ENCODE data around the gene ZC2HC1C.

Gene ZC2HC1C

DNA sequence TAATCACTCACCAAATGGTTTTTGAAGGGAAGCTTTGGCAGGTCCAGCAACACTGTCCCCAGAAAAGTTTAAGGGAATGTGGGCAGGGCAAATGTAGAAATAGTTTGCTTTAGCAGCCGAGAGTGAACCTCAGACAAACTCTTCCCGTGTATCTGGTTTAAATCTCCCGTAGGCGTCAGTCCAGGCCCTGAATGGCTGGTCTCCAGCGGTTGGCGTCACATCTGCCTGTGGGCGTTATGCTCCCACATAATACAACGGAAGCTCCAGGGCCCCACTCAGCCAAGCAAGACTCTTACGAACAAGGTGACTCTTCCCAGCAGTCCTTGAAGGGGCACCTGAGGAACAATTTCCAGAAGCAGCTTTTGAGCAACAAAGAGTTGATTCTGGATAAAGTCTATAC lies 942 bp downstream of the ZC2HC1C start:
- H3K4me1 ChIP-seq (ENCODE audit: control insufficient read depth, insufficient read depth, low read length) = peaks cover 6% of the 10 kb centered on the region
- H3K27me3 ChIP-seq (ENCODE audit: control insufficient read depth, insufficient read depth, low read length) = no peaks in the 10 kb centered on the region
- no peaks in the 10 kb centered on the region for H3K36me3 ChIP-seq (ENCODE audit: control insufficient read depth, insufficient read depth, low read length)
- no peaks in the 10 kb centered on the region for H3K9me3 ChIP-seq (ENCODE audit: control insufficient read depth, insufficient read depth, low read length)
- H3K27ac ChIP-seq (ENCODE audit: low read depth, low read length) = no peak overlapping the region
- 0 out of 2 replicates have a peak overlapping the region, but pooled peaks have one; percentile 84 for H3K4me3 ChIP-seq (ENCODE audit: low read depth, low read length)
- H3K9ac ChIP-seq (ENCODE audit: low read depth, low read length) = no peak overlapping the region

DNA sequence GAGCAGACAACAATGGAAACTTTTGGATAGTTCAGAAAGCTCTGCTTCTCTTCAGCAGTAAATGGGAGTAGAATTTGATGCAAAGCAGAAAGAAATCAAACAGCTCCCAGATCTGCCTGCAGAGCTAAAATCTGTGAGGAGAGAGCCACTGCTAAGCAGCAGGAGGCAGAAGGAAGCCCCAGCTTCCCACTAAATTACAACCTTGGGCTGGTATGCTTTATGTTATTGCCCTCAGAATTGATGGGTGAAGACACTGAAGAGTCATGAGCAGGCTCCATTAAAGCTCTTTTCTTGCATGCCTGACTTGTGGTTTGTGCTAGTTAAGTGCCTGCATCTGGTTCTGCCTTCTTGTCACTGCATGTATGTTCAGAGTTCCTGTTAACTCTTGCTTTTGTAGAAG lies 8.4 kb downstream of the ZC2HC1C start:
- Histone ChIP-seq H3K4me1 (ENCODE audit: control insufficient read depth, insufficient read depth, low read length) (no peaks in the 10 kb centered on the region), H3K27ac (ENCODE audit: low read depth, low read length) (no peak overlapping the region), H3K36me3 (ENCODE audit: control insufficient read depth, insufficient read depth, low read length) (peaks cover 6% of the 10 kb centered on the region; the same call in 1 of the 2 replicates), H3K9ac (ENCODE audit: low read depth, low read length) (no peak overlapping the region), H3K9me3 (ENCODE audit: control insufficient read depth, insufficient read depth, low read length) (no peaks in the 10 kb centered on the region), H3K4me3 (ENCODE audit: low read depth, low read length) (no peak overlapping the region), H3K27me3 (ENCODE audit: control insufficient read depth, insufficient read depth, low read length) (no peaks in the 10 kb centered on the region)

DNA sequence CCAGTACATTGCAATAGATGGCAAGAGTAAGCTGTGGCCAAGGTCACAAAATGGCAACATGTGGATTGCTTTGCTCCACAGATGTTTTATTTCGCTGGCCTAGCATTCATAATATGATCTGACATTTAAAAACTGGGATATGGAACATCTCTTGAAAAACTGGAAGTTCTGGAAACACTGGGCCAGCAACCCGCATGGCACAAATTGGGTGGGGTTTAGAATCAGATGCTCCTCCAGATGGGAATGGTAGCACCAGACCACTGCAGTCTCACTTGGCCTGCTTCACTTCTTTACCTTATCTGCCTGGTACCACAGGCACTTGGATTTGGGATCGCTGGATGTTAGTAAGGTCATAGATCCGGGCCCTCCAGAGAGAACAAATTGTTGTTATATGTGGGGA lies 10.1 kb downstream of the ZC2HC1C start:
- H3K4me3 ChIP-seq (ENCODE audit: low read depth, low read length) = no peak overlapping the region
- no peak overlapping the region for H3K27ac ChIP-seq (ENCODE audit: low read depth, low read length)
- no peaks in the 10 kb centered on the region for H3K9me3 ChIP-seq (ENCODE audit: control insufficient read depth, insufficient read depth, low read length)
- no peak overlapping the region for H3K9ac ChIP-seq (ENCODE audit: low read depth, low read length)
- peaks cover 23% of the 10 kb centered on the region for H3K36me3 ChIP-seq (ENCODE audit: control insufficient read depth, insufficient read depth, low read length)
- H3K27me3 ChIP-seq (ENCODE audit: control insufficient read depth, insufficient read depth, low read length) = no peaks in the 10 kb centered on the region
- no peaks in the 10 kb centered on the region for H3K4me1 ChIP-seq (ENCODE audit: control insufficient read depth, insufficient read depth, low read length)

DNA sequence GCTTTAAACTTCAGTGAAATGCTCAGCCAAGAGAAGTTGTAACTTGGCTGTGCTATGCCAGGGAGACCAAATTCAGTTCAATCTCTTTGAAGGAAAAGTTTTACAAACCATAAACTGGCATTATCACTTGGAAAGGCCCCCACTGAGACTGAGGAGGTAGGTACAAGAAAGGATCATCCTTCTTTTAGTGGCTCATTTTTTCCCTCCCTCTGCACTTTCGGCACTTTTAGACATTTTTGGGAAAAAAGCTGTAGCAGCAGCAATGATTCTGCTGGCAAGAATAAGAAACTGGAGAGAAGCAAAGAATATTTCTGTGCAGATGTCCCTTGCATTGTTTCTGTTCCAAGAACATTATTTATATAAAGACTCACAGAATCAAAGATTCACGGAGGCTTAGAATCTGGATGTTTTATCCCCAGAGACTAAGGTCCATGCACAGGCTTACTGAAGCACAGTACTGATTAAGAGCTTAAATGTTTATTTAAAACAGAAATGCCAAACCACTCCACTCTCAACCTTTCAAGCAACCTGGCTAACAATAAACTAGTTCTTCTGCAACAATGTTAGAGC lies 12.3 kb downstream of the ZC2HC1C start:
- H3K27me3 ChIP-seq (ENCODE audit: control insufficient read depth, insufficient read depth, low read length) = no peaks in the 10 kb centered on the region
- no peaks in the 10 kb centered on the region for H3K9me3 ChIP-seq (ENCODE audit: control insufficient read depth, insufficient read depth, low read length)
- H3K36me3 ChIP-seq (ENCODE audit: control insufficient read depth, insufficient read depth, low read length) = peaks cover 43% of the 10 kb centered on the region
- H3K4me3 ChIP-seq (ENCODE audit: low read depth, low read length) = no peak overlapping the region
- H3K4me1 ChIP-seq (ENCODE audit: control insufficient read depth, insufficient read depth, low read length) = no peaks in the 10 kb centered on the region
- H3K27ac ChIP-seq (ENCODE audit: low read depth, low read length) = no peak overlapping the region
- no peak overlapping the region for H3K9ac ChIP-seq (ENCODE audit: low read depth, low read length)

DNA sequence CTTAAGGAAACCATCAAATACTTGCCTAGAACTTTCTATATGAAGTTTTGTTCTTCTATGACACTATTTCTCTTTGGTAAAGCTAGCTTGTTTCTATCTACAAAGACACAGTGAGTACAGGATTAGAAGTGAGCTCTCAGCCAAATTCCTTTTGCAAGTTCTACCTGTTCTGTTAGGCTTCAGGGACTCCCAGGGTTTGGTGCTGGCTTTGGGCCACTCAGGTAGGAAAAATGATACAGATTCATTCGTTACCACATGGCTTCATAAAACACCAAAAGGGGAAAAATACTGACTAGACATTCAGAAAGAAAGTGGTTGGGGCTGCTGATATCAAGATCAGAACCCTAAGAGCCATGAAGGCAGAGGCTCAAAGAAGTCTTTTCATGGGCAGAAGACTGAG lies 13.8 kb downstream of the ZC2HC1C start:
- peaks cover 58% of the 10 kb centered on the region for H3K36me3 ChIP-seq (ENCODE audit: control insufficient read depth, insufficient read depth, low read length)
- H3K9me3 ChIP-seq (ENCODE audit: control insufficient read depth, insufficient read depth, low read length) = no peaks in the 10 kb centered on the region
- no peaks in the 10 kb centered on the region for H3K27me3 ChIP-seq (ENCODE audit: control insufficient read depth, insufficient read depth, low read length)

DNA sequence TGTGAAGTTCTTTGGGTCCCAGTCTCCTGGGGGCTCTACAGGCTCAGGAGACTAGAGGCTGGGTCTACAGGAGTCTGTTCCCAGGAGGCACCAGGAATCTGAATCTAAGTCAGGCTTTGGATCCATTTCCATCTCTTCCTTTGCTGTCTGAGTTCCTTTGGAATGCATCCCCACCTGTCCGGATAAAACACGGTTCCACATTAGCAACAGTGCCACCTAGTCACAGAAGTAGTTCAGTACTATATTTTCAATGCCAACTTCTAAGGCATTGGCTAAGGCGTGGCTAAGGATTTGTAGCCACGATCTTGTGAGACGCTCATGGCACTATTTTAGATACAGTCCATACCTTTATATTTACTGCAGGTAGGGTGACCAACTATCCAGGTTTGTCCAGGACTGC lies 15.1 kb downstream of the ZC2HC1C start:
- no peaks in the 10 kb centered on the region for H3K4me1 ChIP-seq (ENCODE audit: control insufficient read depth, insufficient read depth, low read length)
- no peak overlapping the region for H3K4me3 ChIP-seq (ENCODE audit: low read depth, low read length)
- H3K27me3 ChIP-seq (ENCODE audit: control insufficient read depth, insufficient read depth, low read length) = no peaks in the 10 kb centered on the region
- no peaks in the 10 kb centered on the region for H3K9me3 ChIP-seq (ENCODE audit: control insufficient read depth, insufficient read depth, low read length)
- H3K36me3 ChIP-seq (ENCODE audit: control insufficient read depth, insufficient read depth, low read length) = peaks cover 61% of the 10 kb centered on the region
- no peak overlapping the region for H3K27ac ChIP-seq (ENCODE audit: low read depth, low read length)
- no peak overlapping the region for H3K9ac ChIP-seq (ENCODE audit: low read depth, low read length)

More for the DNA sequence above, 13.8 kb downstream of the ZC2HC1C start:
- Histone ChIP-seq H3K9ac (ENCODE audit: low read depth, low read length) (no peak overlapping the region), H3K4me1 (ENCODE audit: control insufficient read depth, insufficient read depth, low read length) (no peaks in the 10 kb centered on the region), H3K27ac (ENCODE audit: low read depth, low read length) (no peak overlapping the region), H3K4me3 (ENCODE audit: low read depth, low read length) (no peak overlapping the region)

DNA sequence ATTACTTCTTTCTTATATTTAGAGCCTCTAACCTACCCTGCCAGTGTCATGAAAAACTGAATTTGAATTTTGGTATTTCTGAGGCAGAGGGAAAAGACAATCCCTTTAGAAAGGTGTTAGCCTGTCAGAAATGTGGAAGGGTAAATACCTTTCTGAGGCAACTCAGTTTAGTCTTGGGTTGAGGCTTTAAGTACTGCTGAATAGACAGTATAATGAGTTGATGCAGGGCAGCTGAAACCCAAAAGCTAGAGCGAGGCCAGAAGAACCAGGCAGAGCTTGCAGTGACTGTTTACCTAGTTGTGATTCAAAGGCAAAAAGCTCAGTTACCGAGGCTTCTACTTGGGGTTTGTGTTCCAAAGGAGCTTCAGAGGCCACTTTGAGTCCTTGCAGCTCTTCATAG lies 18.7 kb downstream of the ZC2HC1C start:
- Histone ChIP-seq H3K9ac (ENCODE audit: low read depth, low read length) (no peak overlapping the region), H3K27ac (ENCODE audit: low read depth, low read length) (no peak overlapping the region), H3K9me3 (ENCODE audit: control insufficient read depth, insufficient read depth, low read length) (no peaks in the 10 kb centered on the region), H3K36me3 (ENCODE audit: control insufficient read depth, insufficient read depth, low read length) (peaks cover 71% of the 10 kb centered on the region), H3K4me3 (ENCODE audit: low read depth, low read length) (no peak overlapping the region), H3K4me1 (ENCODE audit: control insufficient read depth, insufficient read depth, low read length) (peaks cover 4% of the 10 kb centered on the region), H3K27me3 (ENCODE audit: control insufficient read depth, insufficient read depth, low read length) (no peaks in the 10 kb centered on the region)

DNA sequence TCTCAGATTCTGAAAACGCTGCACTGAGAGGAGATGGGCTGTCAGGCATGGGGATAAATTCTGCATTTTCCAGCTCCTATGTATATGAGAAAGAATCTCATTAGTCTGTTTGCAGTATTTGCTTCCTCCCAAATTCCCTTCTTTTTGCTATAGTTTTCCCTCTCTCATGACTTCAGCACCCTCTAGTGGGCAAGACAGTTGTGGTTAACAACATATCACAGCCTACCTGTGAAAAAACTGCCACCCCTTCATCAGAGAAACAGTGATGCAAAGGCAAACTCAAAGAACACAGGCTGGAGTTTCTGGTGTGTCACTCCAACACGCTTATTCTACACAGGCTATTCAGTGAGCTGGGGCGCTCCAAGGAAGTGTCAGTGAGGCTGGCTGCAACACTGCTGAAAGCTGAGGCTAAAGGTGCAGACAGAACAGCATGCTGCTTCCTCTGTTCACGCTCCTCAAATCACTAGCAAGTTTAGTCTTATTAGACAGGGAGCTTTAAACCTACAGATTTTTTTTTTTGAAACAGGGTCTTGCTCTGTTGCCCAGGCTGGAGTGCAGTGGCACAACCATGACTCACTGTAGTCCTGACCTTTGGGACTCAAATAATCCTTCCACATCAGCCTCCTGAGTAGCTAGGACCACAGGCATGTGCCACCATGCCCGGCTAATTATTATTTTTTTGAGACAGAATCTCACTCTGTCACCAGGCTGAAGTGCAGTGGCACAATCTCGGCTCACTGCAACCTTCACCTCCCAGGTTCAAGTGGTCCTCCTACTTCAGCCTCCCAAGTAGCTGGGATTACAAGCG lies 19.3 kb downstream of the ZC2HC1C start:
- Histone ChIP-seq H3K4me1 (ENCODE audit: control insufficient read depth, insufficient read depth, low read length) (peaks cover 4% of the 10 kb centered on the region), H3K27me3 (ENCODE audit: control insufficient read depth, insufficient read depth, low read length) (no peaks in the 10 kb centered on the region), H3K9me3 (ENCODE audit: control insufficient read depth, insufficient read depth, low read length) (no peaks in the 10 kb centered on the region), H3K36me3 (ENCODE audit: control insufficient read depth, insufficient read depth, low read length) (peaks cover 69% of the 10 kb centered on the region), H3K4me3 (ENCODE audit: low read depth, low read length) (no peak overlapping the region), H3K27ac (ENCODE audit: low read depth, low read length) (no peak overlapping the region), H3K9ac (ENCODE audit: low read depth, low read length) (no peak overlapping the region)

DNA sequence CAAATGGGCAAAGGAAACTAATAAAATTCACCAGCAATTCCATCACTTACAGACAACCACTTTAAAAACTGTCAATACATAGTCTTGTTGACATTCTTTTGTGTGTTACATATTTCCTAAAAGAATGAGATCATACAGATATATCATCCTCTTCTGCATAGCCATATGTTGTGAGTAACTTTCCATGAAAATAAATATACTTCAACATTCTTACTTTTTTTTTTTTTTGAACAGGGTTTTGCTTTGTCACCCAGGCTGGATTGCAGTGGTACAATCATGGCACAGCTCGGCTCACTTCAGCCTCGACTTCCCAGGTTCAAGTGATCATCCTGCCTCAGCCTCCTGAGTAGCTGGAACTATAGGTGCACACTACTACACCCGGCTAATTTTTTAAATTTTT lies 20.9 kb downstream of the ZC2HC1C start:
- Histone ChIP-seq H3K36me3 (ENCODE audit: control insufficient read depth, insufficient read depth, low read length) (peaks cover 69% of the 10 kb centered on the region), H3K27ac (ENCODE audit: low read depth, low read length) (no peak overlapping the region), H3K9ac (ENCODE audit: low read depth, low read length) (no peak overlapping the region), H3K4me3 (ENCODE audit: low read depth, low read length) (no peak overlapping the region), H3K4me1 (ENCODE audit: control insufficient read depth, insufficient read depth, low read length) (peaks cover 4% of the 10 kb centered on the region), H3K27me3 (ENCODE audit: control insufficient read depth, insufficient read depth, low read length) (no peaks in the 10 kb centered on the region), H3K9me3 (ENCODE audit: control insufficient read depth, insufficient read depth, low read length) (no peaks in the 10 kb centered on the region)

DNA sequence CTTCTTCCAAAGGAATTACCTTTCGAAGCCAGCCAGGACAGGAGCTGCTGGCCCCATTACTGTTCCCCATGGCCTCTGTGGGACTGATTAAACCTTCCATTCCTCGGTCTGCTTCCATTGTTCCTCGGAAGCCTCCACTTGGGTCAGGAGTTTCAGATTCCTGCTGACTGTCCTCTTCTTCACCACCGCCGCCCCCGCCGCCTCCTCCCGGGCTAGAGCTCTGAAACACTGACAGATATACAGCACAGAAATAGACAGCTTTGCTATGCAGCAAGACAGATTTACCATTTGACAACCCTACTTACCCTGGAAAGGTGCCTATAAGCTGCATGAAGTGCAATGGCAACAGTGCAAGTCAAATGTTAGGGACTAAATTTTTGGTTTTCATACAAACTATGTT lies 21.8 kb downstream of the ZC2HC1C start:
- H3K4me1 ChIP-seq (ENCODE audit: control insufficient read depth, insufficient read depth, low read length) = peaks cover 4% of the 10 kb centered on the region
- H3K36me3 ChIP-seq (ENCODE audit: control insufficient read depth, insufficient read depth, low read length) = peaks cover 68% of the 10 kb centered on the region
- no peak overlapping the region for H3K27ac ChIP-seq (ENCODE audit: low read depth, low read length)
- no peaks in the 10 kb centered on the region for H3K9me3 ChIP-seq (ENCODE audit: control insufficient read depth, insufficient read depth, low read length)
- no peak overlapping the region for H3K9ac ChIP-seq (ENCODE audit: low read depth, low read length)
- H3K27me3 ChIP-seq (ENCODE audit: control insufficient read depth, insufficient read depth, low read length) = no peaks in the 10 kb centered on the region
- H3K4me3 ChIP-seq (ENCODE audit: low read depth, low read length) = no peak overlapping the region

DNA sequence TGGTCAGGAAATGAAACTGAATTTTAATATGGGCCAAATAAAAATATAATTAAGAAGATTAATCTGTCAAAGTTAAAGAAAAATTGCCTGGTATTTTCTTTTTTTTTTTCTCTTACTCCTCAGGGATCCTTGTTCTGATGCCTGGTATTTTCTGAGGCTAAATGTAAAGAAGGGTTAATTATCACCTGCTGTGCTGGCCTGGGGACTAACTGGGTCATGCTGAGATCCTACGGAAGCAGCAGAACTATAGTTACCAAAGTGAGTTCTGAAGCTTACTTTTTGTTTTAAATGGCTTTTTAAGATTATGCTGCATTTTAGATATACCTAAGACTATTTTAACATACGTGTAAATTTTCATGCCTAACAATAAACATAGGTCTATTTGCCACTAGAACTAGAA lies 23.3 kb downstream of the ZC2HC1C start:
- peaks cover 64% of the 10 kb centered on the region for H3K36me3 ChIP-seq (ENCODE audit: control insufficient read depth, insufficient read depth, low read length)
- no peaks in the 10 kb centered on the region for H3K9me3 ChIP-seq (ENCODE audit: control insufficient read depth, insufficient read depth, low read length)

More for the DNA sequence above, 23.3 kb downstream of the ZC2HC1C start:
- H3K27ac ChIP-seq (ENCODE audit: low read depth, low read length) = peak overlapping the region; percentile 71
- H3K27me3 ChIP-seq (ENCODE audit: control insufficient read depth, insufficient read depth, low read length) = no peaks in the 10 kb centered on the region
- no peak overlapping the region for H3K9ac ChIP-seq (ENCODE audit: low read depth, low read length)
- peaks cover 4% of the 10 kb centered on the region for H3K4me1 ChIP-seq (ENCODE audit: control insufficient read depth, insufficient read depth, low read length)
- H3K4me3 ChIP-seq (ENCODE audit: low read depth, low read length) = no peak overlapping the region
